HepG2 (cell line): ENCODE data around the gene RPL39. TPM values are rescaled to one million over a fixed set of nuclear protein-coding genes. Genes with fewer than 3 reads are reported as not detected.
A peak's percentile ranks its signal among the peaks of the same experiment; 100 is the strongest.

Experiments
- ATAC-seq: fragments of 200-7000 bp; cut with Tn5 transposase; 3 replicates; pipeline ENCODE4 v1.9.1; 2020; ENCODE audit warnings: mild to moderate bottlenecking, moderate library complexity
- BruUV-seq: library from RNA; stranded (reverse); fragments of 400-500 nt; replicated peaks from 2 replicates; lab custom pipeline; 2021; lab: Mats Ljungman, UMichigan
- CTCF ChIA-PET: fragments of 300-600 bp; formaldehyde crosslinking; extraction: SDS; loops from one replicate; lab custom pipeline; 2021; ENCODE audit warnings: low total read pairs, inconsistent platforms, low intra/inter-chr PET ratio; lab: Yijun Ruan, JAX
- POLR2A ChIA-PET: fragments of 350-600 bp; sonication (Branson Sonifier 250); formaldehyde crosslinking; loops from one replicate; lab custom pipeline; 2020; ENCODE audit warnings: antibody characterized with exemption, inconsistent platforms; lab: Yijun Ruan, JAX
- DNase-seq: peaks from one replicate; pipeline ENCODE4 v3.0.0-alpha.2; 2015; ENCODE audit warnings: low spot score
- FAIRE-seq: peaks from 3 replicates; lab custom pipeline; 2011; peaks lifted over from hg19 to GRCh38; lab: Jason Lieb, UNC
- H2AFZ ChIP-seq: one replicate; pipeline ENCODE4 v1.6.1; 2011; ENCODE audit warnings: low read length, inconsistent platforms
- H3K27ac ChIP-seq: fragments of 300-600 bp; 3 replicates; pipeline ENCODE4 v1.8.0; 2011; ENCODE audit warnings: mixed run types, mild to moderate bottlenecking, mixed read lengths, low read length, inconsistent platforms; ENCODE audit not compliant: insufficient read depth; ENCODE audit errors: extremely low read length
- H3K27me3 ChIP-seq, 2 experiments: fragments of 200-600 bp in 1 of 2; 2 replicates in 1 of 2; 3 replicates in 1 of 2; pipeline versions ENCODE4 v1.6.0 to v1.8.0; 2011; ENCODE audit warnings: low read length in 2 of 2, mild to moderate bottlenecking in 2 of 2, moderate library complexity in 2 of 2, inconsistent platforms in 1 of 2; ENCODE audit not compliant: insufficient read depth in 2 of 2, control insufficient read depth in 1 of 2
- H3K36me3 ChIP-seq, 2 experiments: fragments of 200-600 bp in 1 of 2; replicated peaks in 1 of 2; 2 replicates in 1 of 2; 3 replicates in 1 of 2; pipeline versions ENCODE4 v1.5.1 to v1.8.0; 2011; ENCODE audit warnings: low read length in 2 of 2, inconsistent platforms in 1 of 2; ENCODE audit not compliant: insufficient read depth in 2 of 2, control insufficient read depth in 1 of 2
- H3K4me1 ChIP-seq: 2 replicates; pipeline ENCODE4 v1.5.1; 2012; ENCODE audit warnings: low read length, inconsistent platforms; ENCODE audit not compliant: insufficient read depth
- H3K4me2 ChIP-seq: 2 replicates; pipeline ENCODE4 v1.6.0; 2011; ENCODE audit warnings: low read depth, low read length, inconsistent platforms
- H3K4me3 ChIP-seq, 3 experiments: fragments of 200-600 bp in 1 of 3; sonication (generic), shearing (Covaris generic) in 1 of 3; replicated peaks in 1 of 3; 2 replicates each; pipeline ENCODE4 v1.5.1; 2011 to 2016; ENCODE audit warnings: low read length in 3 of 3, inconsistent platforms in 2 of 3, low read depth in 2 of 3, mild to moderate bottlenecking in 2 of 3, control low read depth in 1 of 3, mixed read lengths in 1 of 3; ENCODE audit not compliant: insufficient read depth in 1 of 3
- H3K79me2 ChIP-seq: one replicate; pipeline ENCODE4 v1.6.1; 2011; ENCODE audit warnings: low read length, inconsistent platforms; ENCODE audit not compliant: insufficient read depth
- H3K9ac ChIP-seq: 2 replicates; pipeline ENCODE4 v1.6.0; 2011; ENCODE audit warnings: mild to moderate bottlenecking, low read depth, low read length, inconsistent platforms; ENCODE audit not compliant: insufficient read depth
- H3K9me3 ChIP-seq: 2 replicates; pipeline ENCODE4 v1.5.1; 2012; ENCODE audit warnings: mild to moderate bottlenecking, low read length
- H4K20me1 ChIP-seq: 2 replicates; pipeline ENCODE4 v1.6.0; 2011; ENCODE audit warnings: inconsistent platforms, mild to moderate bottlenecking, low read length, moderate library complexity; ENCODE audit not compliant: insufficient read depth
- GPN1 ChIP-seq: sonication (generic); formaldehyde crosslinking; IDR thresholded peaks from 2 replicates; pipeline ENCODE4 v1.5.1; 2020; ENCODE audit warnings: missing genetic modification reagents, borderline replicate concordance
- MXD4 ChIP-seq: IDR thresholded peaks from 2 replicates; pipeline ENCODE4 v1.6.1; 2016; ENCODE audit warnings: mild to moderate bottlenecking, missing biosample characterization, missing genetic modification reagents
- NFIC ChIP-seq: IDR thresholded peaks from 2 replicates; pipeline ENCODE4 v1.6.1; 2012; ENCODE audit warnings: mild to moderate bottlenecking, low read length, inconsistent platforms
- RAD21 ChIP-seq: fragments of 450-650 bp; formaldehyde crosslinking; IDR thresholded peaks from 2 replicates; pipeline ENCODE4 v1.5.0; 2020; ENCODE audit warnings: mild to moderate bottlenecking
- RNF219 ChIP-seq: sonication (generic); formaldehyde crosslinking; IDR thresholded peaks from 2 replicates; pipeline ENCODE4 v1.5.0; 2020; ENCODE audit warnings: mild to moderate bottlenecking, missing genetic modification reagents
- SMC3 ChIP-seq: IDR thresholded peaks from 2 replicates; pipeline ENCODE4 v1.6.1; 2011; ENCODE audit warnings: low read length, improper control_type of control experiment
- WGBS: methylation state at CpG from one replicate; pipeline ENCODE4 v1.1.6; 2017; ENCODE audit warnings: low lambda C conversion rate; 5-methylcytosine and 5-hydroxymethylcytosine counted together
- in situ Hi-C: cut with HindIII; loops from 2 replicates; pipeline ENCODE4 v1.10.0; 2017; ENCODE audit warnings: low pct_unique_long_range_greater_than_20kb; ENCODE audit not compliant: extremely low pct_ligation_motif_present
- intact Hi-C: fragments of 100-400 bp; cut with micrococcal nuclease; formaldehyde crosslinking; loops from one replicate; pipeline ENCODE4 v1.10.0; 2022; ENCODE audit not compliant: unreplicated experiment
- polyA plus RNA-seq, 8 experiments: library from polyadenylated mRNA; depleted of rRNA in 3 of 8; stranded (reverse) in 7 of 8; unstranded in 1 of 8; fragments of >200 nt; fragmentation: Illumina TruSeq in 4 of 8; extraction: Trizol in 4 of 8; gene quantifications; 2 replicates each; pipeline versions ENCODE4 v1.2.1 to v1.2.3, GENCODE V29; 2011 to 2016; ENCODE audit warnings: low read depth in 4 of 8, missing spikeins in 1 of 8, mixed read lengths in 1 of 8; ENCODE audit not compliant: insufficient read depth in 1 of 8
- total RNA-seq, 5 experiments: library from RNA; depleted of rRNA; stranded (reverse); fragments of >200 nt; fragmentation: Illumina TruSeq; extraction: Trizol; gene quantifications; 2 replicates each; pipeline ENCODE4 v1.2.3, GENCODE V29; 2016; ENCODE audit warnings: low read depth in 1 of 5
- TF ChIP-seq, protein P1 (sequence below): sonication (generic); formaldehyde crosslinking; IDR thresholded peaks from 2 replicates; pipeline ENCODE4 v1.5.0; 2020; ENCODE audit warnings: mild to moderate bottlenecking, missing genetic modification reagents, moderate library complexity
- TF ChIP-seq, protein P2 (sequence below): IDR thresholded peaks from 2 replicates; pipeline ENCODE4 v1.6.1; 2012; ENCODE audit warnings: low read depth, low read length, improper control_type of control experiment

Gene RPL39
- total and polyA plus RNA-seq, 2 of the 13 experiments (the other 11 are each of a cell fraction or from before 2014, with no cell fraction given) = 2,312 to 3,547 TPM

- ChIA-PET CTCF (no interaction called here), POLR2A (no interaction called here)
- ATAC-seq = no peak
- H3K4me2 ChIP-seq = no peak overlapping the region
- FAIRE-seq = peak; percentile 62
- in situ Hi-C loops (no loop called here), intact Hi-C loops (no loop called here)
- H3K9ac ChIP-seq = no peak overlapping the region
- no peaks in the 10 kb centered on the region for H3K79me2 ChIP-seq
- peaks cover 22% of the 10 kb centered on the region for H3K4me1 ChIP-seq
- WGBS = 55% methylated on average over 7 of the region's 8 CpGs
- H2AFZ ChIP-seq = no peak overlapping the region
- no peaks in the 10 kb centered on the region for H3K36me3 ChIP-seq
- DNase-seq = peak; percentile 25
- H3K4me3 ChIP-seq = no peak overlapping the region
- no peak for TF ChIP-seq MXD4
- TF ChIP-seq NFIC = no peak
- peak; percentile 28; the same call in 1 of the 2 replicates for TF ChIP-seq SMC3
- TF ChIP-seq GPN1 (CRISPR knock-in tag) = no peak
- no peak for TF ChIP-seq RNF219 (CRISPR knock-in tag)
- TF ChIP-seq, protein P1, sequence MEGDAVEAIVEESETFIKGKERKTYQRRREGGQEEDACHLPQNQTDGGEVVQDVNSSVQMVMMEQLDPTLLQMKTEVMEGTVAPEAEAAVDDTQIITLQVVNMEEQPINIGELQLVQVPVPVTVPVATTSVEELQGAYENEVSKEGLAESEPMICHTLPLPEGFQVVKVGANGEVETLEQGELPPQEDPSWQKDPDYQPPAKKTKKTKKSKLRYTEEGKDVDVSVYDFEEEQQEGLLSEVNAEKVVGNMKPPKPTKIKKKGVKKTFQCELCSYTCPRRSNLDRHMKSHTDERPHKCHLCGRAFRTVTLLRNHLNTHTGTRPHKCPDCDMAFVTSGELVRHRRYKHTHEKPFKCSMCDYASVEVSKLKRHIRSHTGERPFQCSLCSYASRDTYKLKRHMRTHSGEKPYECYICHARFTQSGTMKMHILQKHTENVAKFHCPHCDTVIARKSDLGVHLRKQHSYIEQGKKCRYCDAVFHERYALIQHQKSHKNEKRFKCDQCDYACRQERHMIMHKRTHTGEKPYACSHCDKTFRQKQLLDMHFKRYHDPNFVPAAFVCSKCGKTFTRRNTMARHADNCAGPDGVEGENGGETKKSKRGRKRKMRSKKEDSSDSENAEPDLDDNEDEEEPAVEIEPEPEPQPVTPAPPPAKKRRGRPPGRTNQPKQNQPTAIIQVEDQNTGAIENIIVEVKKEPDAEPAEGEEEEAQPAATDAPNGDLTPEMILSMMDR (CRISPR knock-in tag) = peak; percentile 51
- 0 out of 2 replicates have a peak, but pooled peaks have one; percentile 16 for TF ChIP-seq RAD21
- TF ChIP-seq, protein P2, sequence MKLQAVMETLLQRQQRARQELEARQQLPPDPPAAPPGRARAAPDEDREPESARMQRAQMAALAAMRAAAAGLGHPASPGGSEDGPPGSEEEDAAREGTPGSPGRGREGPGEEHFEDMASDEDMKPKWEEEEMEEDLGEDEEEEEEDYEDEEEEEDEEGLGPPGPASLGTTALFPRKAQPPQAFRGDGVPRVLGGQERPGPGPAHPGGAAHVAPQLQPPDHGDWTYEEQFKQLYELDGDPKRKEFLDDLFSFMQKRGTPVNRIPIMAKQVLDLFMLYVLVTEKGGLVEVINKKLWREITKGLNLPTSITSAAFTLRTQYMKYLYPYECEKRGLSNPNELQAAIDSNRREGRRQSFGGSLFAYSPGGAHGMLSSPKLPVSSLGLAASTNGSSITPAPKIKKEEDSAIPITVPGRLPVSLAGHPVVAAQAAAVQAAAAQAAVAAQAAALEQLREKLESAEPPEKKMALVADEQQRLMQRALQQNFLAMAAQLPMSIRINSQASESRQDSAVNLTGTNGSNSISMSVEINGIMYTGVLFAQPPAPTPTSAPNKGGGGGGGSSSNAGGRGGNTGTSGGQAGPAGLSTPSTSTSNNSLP = peak; percentile 18; the same call in 1 of the 2 replicates
- no TSS peak for BruUV-seq
- H3K27ac ChIP-seq = no peak overlapping the region
- no peaks in the 10 kb centered on the region for H3K9me3 ChIP-seq
- no peaks in the 10 kb centered on the region for H4K20me1 ChIP-seq
- no peaks in the 10 kb centered on the region for H3K27me3 ChIP-seq
Observed at GRCh38 chrX:119753639-119754257, 37.7 kb downstream of the RPL39 start.
